GM21381 (cell line): Measurements from ENCODE around the gene SF3B6.
A peak's percentile ranks its signal among the peaks of the same experiment; 100 is the strongest.
"Not testable (repeated sequence)": the region's sequence is repeated elsewhere in the genome, so short reads cannot be mapped to it uniquely, and the experiment has no call there.

Experiments used
- ATAC-seq: cut with Tn5 transposase; IDR thresholded peaks from one replicate; pipeline ENCODE4 v1.9.1; 2021; ENCODE audit warnings: mild to moderate bottlenecking, moderate library complexity; ENCODE audit not compliant: unreplicated experiment

The SF3B6 gene

DNA sequence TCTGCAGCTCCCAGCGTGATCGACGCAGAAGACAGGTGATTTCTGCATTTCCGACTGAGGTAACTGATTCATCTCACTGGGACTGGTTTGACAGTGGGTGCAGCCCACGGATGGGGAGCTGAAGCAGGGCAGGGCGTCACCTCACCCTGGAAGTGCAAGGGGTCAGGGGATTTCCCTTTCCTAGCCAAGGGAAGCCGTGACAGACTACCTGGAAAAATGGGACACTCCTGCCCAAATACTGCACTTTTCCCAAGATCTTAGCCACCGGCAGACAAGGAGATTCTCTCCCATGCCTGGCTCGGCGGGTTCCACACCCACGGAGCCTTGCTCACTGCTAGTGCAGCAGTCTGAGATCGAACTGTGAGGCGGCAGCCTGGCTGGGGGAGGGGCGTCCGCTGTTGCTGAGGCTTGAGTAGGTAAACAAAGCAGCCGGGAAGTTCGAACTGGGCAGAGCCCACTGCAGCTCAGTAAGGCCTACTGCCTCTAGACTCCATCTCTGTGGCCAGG, 19.1 kb upstream of the SF3B6 start:
- not testable (repeated sequence) for ATAC-seq

DNA sequence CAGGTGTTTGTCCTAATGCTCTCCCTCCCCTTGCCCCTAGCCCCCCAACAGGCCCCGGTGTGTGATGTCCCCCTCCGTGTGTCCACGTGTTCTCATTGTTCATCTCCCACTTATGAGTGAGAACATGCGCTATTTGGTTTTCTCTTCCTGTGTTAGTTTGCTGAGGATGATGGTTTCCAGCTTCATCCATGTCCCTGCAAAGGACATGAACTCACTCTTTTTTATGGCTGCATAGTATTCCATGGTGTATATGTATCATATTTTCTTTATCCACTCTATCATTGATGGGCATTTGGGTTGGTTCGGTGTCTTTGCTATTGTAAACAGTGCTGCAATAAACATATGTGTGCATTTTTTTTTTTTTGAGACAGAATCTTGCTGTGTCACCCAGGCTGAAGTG, 17.1 kb upstream of the SF3B6 start:
- not testable (repeated sequence) for ATAC-seq

DNA sequence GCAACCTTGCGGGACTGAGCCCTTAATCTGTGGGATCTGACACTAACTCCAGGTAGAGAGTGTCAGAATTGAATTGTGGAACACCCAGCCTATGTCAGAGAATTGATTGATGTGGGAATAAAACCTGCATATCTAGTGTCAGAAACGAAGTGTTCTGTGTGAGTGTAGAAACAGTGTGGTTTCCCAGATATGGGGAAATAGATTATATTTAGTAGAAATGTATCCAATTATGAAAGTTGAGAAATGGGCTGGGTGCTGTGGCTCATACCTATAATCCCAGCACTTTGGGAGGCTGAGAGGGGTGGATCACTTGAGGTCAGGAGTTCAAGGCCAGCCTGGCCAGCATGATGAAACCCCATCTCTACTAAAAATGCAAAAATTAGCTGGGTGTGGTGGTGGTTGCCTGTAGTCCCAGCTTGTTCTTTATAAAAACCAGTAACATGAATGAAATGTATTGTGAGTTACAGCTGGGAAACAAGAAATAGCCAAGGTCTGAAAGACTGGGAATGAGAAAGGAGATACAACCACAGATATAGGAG, 12.8 kb upstream of the SF3B6 start:
- ATAC-seq: no peak

DNA sequence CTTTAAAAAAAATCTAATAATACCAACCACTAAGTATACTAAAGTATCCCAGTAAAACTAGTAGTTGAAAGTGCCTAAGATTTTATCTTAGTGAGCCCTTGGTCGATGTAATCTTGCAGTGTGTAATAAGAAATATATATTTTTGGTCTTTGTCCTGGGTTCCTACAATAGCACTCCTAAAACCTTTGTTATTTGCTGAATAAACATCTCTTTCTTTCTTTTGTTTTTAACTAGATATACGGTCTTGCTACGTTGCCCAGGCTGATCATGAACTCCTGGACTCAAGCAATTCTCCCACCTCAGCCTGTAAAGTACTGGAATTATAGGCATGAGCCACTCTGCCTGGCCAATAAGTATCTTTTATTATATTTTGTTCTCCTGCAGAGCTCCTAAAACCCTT, 10.9 kb upstream of the SF3B6 start:
- ATAC-seq: no peak

DNA sequence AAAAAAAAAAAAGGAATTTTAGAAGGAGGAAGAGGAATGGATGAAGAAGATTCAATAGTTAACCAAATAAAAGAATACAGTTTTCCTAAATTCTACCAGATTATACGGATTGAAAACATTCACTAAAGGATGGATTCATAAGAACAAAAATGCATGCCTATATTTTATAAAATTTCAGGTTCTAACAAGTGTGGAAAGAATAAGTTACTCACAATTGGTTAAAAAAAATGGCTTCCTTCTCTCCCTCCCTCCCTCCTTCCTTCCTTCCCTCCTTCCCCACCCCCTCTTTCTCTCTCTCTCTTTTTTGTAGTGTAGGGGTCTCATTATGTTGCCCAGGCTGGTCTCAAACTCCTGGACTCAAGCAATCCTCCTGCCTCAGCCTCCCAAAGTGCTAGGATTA, 10.1 kb upstream of the SF3B6 start:
- no peak for ATAC-seq

DNA sequence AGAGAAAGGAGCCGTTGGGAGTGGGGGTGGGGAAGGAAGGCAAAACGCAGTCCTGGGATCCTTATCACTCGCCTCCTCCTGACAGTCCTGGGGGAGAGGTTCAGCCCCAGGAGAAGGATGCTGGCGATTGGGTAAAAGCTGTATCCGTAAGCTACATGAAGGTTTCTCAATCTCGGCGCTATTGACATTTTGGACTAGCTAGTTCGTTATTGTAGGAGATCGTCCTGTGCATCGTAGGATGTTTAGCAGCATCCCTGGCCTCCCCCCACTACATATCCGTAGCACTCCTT, 9.0 kb upstream of the SF3B6 start:
- no peak for ATAC-seq

DNA sequence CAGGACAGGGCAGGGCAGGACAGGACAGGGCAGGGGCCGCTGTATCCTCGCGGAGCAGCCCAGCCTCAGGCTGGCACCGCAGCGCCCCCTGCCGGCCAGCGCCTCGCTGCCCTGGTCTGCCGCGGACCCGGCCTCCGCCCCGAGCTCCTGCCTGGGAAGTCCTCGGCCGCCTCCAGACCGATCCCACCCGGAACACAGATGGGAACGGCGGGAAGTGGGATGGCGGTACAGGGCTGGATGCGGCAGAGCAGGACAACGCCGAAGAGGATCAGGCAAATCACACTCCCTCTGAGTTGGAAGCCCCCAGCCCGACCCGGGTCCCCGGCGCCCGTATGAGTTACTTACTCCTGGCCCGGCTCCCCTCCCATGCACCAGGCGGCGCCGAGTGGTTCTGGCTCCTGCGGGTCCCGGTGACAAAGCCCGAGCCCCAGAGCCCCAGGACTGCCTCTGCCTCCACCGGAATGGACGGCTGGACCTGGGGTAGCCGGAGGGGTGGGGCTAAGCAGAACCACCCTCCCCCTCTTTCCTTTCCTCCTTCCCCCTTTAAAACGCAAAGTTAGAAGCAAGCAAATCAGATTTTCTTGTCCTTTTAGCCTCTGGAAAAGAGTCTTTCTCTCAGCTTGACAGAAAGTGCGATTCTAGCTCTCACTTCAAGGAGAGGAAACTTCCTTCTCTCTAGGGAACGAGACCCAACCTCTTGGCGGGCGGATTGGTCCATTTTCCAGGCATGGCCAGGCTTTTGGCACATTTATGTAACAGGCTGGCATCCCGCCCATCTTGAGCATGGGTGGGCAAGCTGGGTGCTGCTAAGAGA, 8.5 kb upstream of the SF3B6 start, which contains the start of gene TP53I3:
TP53I3 (minus strand) TSS at position 449 of the 814 bp plus-strand sequence. CDS start 508 bp downstream, outside the sequence.
- ATAC-seq: peak; percentile 81

DNA sequence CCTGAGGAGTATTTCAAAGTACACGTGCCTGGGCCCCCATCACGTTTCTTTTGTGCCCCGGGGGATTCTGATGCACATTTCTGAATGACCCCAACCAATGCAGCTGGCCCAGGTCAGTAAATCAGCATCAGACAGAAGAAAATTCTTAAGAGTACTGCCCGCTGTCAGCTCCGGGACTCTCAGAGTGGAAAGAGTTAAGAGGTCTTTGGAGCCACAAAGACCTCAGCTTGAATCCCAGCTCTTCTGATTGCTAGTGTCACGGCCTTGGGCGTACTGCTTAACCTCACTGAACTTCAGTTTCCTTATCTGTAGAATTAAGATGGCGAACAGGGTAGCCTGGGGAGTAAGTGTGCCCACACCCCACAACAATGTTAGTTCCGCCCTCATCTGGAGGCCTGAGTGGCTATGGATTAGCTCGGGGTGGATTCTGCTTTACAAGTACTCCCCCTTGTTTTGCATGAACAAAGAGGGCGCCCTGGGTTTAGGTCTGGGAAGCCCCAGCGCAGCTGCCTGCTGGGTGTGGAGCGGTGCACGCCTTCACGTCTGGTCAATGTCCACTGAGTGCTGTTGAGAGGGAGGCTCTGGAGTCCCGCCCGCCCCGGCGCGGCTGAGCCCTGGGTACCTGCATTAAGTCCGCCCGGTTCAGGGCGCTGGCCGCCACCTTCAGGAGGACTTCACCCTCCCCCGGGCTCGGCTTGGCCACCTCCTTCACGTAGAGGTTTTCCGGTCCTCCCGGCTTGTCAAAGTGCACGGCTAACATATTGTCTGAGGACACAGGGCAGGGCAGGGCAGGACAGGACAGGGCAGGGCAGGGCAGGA, 7.7 kb upstream of the SF3B6 start:
- peak; percentile 78 for ATAC-seq

DNA sequence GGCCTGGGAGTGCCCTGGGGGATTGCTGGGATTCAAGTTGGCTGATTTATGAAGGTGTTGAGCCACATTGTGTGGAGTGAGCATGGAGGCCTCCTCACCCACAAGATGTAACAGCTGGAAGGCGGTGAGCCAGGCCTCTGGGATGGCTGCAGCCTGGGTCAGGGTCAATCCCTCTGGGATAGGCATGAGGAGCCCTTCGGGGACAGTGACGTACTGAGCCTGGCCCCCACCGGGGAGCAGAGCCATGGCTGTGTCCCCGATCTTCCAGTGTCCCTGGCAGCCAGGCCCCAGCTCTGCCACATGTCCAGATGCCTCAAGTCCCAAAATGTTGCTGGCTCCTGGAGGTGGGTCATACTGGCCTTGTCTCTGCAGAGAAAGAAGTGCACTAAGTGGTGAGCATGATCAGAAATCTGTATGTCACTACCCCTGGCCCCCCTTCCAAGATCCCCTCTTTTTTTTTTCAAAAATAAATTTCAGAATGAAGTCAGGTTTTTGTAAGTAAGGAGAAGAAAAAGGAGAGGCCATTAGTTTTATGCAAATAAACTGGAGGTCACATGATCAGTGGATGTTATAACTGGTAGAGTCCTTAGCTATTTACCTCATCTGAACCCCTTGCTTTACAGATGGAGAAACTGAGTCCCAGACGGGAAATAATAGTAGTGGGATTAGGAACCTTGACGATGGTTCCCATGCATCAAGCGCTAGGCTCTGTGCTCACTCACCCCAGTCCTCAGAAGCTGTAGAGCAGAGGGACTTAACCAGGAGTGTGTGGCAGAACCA, 6.9 kb upstream of the SF3B6 start:
- ATAC-seq: no peak

DNA sequence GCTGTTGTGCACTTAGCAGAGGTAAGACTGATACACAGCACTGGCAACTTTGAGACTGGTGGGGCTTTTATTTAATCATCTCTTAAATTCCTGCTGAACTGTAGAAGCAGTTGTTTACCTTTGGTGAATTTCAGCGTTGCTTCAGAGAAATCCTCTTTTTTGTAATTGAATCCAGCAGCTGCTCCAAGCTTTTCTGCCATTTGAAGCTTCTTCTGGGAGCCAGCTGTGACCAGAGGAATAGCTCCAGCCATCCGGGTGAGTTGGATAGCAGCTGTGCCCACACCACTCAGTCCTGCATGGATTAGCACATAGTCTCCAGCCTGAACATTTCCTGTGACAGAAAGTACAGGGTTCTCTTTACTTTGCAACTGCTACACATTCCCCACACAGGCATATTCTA, 4.6 kb upstream of the SF3B6 start:
- ATAC-seq: no peak

DNA sequence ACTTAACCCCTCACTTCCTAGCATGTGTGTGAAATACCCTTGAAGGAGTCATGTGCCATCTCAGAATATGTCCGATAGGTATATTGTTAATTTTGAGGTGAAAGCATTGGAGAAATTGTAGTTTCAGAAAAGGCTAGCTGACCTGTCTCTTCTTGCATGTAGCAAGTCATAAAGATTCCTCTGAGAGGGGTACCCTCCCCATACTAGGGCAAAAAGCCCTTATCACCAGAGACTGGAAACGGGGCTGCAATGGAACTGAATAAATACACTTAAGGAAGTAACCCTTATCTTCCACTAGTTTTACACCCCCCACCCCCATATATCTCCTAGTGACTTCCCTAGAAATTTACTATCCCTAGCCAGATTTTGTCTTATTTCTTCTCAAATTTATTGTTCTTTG, 1.8 kb upstream of the SF3B6 start:
- ATAC-seq: no peak

DNA sequence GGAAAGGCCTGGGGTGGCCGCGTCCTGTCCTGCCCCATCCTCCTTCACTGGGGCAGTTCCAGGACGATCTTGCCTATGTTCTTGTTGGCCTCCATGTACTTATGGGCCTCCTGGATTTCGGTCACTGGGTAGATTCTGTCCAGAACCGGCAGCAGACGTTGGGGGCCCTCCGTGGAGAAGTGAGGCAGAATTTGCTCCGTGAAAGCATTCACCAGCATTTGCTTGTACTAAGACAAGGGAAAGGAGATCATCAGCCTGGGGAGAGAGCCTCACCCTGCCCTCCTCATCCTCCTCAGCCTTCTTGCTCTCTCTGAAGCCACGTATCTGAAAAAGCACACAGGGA, 1.4 kb upstream of the SF3B6 start:
- no peak for ATAC-seq

DNA sequence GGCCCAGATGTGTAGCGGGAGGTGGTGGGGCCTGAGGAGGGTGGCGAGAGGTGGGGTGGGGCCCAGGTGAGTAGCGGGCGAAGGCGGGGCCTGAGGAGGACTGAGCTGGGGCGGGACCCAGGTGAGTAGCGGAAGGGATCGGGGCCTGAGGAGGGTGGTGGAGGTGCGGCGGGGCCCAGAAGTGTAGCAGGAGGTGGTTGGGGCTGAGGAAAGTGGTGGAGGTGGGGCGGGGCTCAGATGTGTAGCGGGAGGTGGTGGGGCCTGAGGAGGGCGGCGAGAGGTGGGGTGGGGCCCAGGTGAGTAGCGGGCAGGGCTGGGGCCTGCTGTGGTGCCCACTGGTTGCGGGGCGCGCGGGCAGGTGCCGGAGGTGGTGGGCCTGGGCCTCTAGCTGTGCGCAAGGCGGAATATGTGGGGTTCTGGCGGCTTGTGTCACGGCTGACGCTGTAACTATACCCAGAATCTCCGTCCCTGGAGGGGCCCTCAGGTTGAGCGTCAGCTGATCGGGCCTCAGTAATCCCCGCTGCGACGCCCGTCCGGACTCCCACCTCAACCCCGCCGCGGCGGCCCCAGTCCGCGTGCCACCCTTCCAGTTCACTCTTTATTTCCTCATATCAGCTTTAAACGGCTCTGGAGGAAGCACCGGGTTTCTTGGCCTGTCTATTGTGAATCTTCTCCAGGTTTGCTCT, 866 bp upstream of the SF3B6 start:
- ATAC-seq: peak; percentile 9

DNA sequence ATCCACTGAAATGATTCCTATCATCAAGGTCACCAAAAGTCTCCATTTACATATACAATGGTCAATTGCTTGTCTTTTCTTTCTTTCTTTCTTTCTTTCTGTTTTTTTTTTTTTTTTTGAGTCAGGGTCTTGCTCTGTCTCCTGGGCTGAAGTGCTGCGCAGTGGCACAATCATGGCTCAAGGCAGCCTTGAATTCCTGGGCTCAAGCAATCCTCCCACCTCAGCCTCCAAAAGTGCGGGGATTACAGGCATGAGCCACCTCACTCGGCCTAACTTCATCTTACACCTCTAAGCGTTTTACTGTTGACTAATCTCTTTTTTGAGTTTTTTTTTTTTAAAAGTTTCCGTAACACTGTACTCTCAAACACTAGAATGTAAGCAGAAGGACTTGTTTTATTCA, 867 bp downstream of the SF3B6 start:
- no peak for ATAC-seq

DNA sequence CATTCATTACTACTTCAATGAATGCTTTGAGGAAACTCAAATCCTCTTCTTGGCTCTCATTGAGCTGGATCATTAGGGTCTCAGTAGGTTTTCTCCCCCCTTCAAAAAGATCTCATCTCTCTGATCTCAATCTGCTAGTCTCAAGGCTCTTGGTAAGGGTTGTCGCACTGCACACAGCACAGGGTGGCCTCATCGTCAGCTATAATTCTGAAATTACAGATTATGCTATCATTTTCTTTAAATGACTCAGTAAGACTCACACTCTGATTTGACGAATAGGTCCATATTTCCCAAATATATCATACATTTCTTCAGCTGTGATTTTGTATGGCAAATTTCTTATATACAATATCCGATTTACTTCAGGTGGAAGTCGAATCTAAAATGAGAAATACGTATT, 2.3 kb downstream of the SF3B6 start:
- ATAC-seq: no peak

DNA sequence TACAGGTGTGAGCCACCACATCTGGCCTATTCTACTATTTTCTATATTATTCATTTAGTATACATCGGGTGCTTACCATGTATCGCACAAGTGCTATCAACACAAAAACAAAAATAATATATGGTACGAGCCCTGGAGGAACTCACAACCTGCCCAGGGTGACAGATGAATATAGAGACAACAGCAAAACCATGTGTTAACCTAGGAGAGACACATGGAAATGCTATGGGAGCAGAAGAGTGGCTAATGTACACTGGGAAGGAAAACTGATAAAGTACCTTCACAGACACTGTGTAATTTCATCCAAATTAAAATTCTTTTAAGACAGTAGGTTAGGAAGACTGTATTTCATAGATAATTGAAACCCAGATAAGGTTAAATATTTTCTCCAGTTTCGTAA, 3.9 kb downstream of the SF3B6 start:
- no peak for ATAC-seq

DNA sequence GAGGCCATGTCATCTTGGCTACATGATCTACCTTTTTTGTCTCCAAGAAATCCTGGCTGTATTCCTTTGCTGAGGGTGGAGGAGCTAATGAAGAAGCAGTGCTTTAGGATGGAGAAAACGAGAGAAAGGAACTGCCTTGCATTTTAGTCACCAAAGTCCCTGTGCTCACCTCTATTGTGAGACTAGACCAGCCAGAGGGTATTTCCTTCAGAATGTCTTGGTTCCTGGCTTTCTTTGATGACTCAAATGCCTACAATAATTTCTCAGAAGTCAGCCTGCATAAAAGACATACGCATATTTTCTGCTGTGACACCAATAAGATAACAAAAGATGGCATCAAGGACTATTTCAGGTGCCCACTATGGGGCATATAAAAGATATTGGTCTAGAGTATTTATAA, 10.8 kb downstream of the SF3B6 start:
- ATAC-seq: no peak

DNA sequence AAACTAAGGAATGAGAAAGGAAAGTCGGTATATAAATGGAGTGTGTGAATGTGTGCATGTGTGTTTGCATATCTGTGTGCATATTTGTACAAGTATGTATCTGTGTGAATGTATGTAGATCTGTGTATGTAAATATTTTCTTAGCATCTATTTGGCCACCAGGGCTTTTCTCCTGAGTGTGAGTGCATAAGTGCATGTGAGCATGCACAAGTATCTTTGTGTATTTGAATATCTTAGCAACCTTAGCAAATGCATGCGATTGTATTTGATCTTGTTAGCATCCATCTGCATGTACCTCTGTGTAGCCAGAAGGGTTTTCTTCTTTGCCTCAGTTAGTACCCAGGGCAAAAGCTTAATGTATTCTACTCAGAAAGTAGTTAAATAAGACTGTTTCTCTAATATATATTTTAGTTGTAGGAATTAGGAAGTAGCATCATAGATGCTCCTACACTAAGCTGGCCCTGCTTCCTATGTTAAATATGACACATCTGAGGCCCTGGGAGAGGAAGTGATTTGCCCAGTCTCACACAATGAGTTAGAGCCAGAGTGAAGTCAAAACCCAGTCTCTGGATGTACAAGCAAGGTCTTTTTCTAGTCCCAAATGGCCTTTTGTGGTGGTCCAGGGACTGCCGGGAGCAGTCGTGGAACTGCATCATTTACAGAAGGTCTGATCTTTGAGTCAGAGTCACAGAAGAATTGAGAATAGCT, 17.4 kb downstream of the SF3B6 start:
- no peak for ATAC-seq

DNA sequence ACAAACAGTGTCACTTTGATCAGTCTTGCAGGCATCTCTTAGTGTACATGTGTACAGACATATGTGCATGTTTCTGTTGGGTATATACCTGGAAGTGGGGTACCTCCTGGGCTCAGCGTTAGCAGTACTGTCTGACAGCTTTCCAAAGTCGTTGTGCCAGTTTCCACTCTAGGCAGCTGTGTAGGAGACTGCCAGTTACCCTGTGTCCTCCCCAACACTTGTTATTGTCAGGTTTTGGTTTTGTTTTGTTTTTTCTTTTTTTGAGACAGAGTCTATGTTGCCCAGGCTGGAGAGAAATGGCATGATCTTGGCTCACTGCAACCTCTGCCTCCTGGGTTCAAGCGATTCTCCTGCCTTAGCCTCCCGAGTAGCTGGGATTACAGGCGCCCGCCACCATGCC, 20.4 kb downstream of the SF3B6 start:
- ATAC-seq: no peak

DNA sequence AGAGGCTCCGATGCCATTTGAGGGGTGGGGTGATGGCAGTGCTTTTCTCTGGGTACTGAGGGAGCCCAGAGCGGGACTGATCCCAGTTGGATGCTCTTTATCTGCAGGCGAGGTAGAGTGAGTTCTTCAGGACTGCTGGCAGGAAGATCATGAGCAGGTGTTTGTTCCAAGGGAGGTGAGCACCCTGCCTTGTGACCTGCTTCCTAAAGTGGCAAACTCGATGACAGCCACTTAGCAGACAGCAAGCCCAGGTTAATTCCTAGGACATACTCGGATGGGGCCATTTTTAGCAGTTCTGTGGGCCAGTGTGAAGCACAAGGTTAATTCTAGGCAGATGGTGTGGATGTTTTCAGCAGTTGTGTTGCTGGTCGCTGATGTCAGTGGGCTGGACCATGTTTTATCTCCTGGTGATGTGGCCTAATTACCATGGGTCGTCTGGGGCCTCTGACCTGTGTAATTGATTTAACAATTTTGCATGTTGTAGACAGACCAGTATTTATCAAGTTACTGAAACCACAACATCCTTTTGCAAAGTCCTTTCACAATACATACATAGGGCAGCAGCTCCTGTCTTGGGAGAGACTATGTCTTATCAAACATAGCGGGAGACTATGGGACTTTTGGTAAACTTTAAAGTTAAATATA, 21.6 kb downstream of the SF3B6 start:
- ATAC-seq: no peak
